ENCODE data around the gene MARK3. TPM values are rescaled to one million over a fixed set of nuclear protein-coding genes. Genes with fewer than 3 reads are reported as not detected.

MARK3 gene
- total RNA-seq, 4 donors from 2014 or later: 44.4 to 112 (median 67.5) TPM

GRCh38 chr14:103550451-103551337 lies 165.5 kb downstream of the MARK3 start:
- intact Hi-C loops (cut with DNase I): no loop called here
- no peak for TF ChIP-seq POLR2A (IDR thresholded peaks at IDR 0.05)
- TF ChIP-seq, protein P1, sequence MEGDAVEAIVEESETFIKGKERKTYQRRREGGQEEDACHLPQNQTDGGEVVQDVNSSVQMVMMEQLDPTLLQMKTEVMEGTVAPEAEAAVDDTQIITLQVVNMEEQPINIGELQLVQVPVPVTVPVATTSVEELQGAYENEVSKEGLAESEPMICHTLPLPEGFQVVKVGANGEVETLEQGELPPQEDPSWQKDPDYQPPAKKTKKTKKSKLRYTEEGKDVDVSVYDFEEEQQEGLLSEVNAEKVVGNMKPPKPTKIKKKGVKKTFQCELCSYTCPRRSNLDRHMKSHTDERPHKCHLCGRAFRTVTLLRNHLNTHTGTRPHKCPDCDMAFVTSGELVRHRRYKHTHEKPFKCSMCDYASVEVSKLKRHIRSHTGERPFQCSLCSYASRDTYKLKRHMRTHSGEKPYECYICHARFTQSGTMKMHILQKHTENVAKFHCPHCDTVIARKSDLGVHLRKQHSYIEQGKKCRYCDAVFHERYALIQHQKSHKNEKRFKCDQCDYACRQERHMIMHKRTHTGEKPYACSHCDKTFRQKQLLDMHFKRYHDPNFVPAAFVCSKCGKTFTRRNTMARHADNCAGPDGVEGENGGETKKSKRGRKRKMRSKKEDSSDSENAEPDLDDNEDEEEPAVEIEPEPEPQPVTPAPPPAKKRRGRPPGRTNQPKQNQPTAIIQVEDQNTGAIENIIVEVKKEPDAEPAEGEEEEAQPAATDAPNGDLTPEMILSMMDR (IDR thresholded peaks at IDR 0.05): no peak
- no peak for DNase-seq
- Histone ChIP-seq H3K4me3 (peak overlapping the region in 1 of 4 donors; percentile 8), H3K36me3 (no peaks in the 10 kb centered on the region), H3K4me1 (peaks cover 25 to 62% (median 37%) of the 10 kb centered on the region in 3 donors), H3K27ac (peak overlapping the region; percentile 72 to 95 (median 88)), H3K9me3 (no peaks in the 10 kb centered on the region), H3K27me3 (no peaks in the 10 kb centered on the region)
- 22 to 76% methylated on average over 1 to 11 of the region's 22 CpGs for WGBS, 2 donors

- no peaks in the 10 kb centered on the region for H3K27me3 ChIP-seq
- peak overlapping the region; percentile 72 to 95 (median 88) for H3K27ac ChIP-seq
- peak in 1 of 4 donors; percentile 25 for TF ChIP-seq POLR2A (IDR thresholded peaks at IDR 0.05)
- TF ChIP-seq, protein P1 (IDR thresholded peaks at IDR 0.05): no peak
- intact Hi-C loops (cut with DNase I): no loop called here
- peak overlapping the region in 1 of 4 donors; percentile 8 for H3K4me3 ChIP-seq
- no peak for DNase-seq
- no peaks in the 10 kb centered on the region for H3K9me3 ChIP-seq
- peaks cover 25 to 67% (median 37%) of the 10 kb centered on the region in 3 donors for H3K4me1 ChIP-seq
- H3K36me3 ChIP-seq: no peaks in the 10 kb centered on the region
- 75 to 83% methylated on average over 11 to 16 of the region's 17 CpGs for WGBS, 2 donors
Measured at GRCh38 chr14:103551338-103551762, 166.1 kb downstream of the MARK3 start.

- peaks cover 25 to 68% (median 39%) of the 10 kb centered on the region in 3 donors for H3K4me1 ChIP-seq
- H3K4me3 ChIP-seq: peak overlapping the region in 1 of 4 donors; percentile 8
- intact Hi-C loops (cut with DNase I): no loop called here
- DNase-seq: no peak
- no peaks in the 10 kb centered on the region for H3K36me3 ChIP-seq
- H3K27ac ChIP-seq: peak overlapping the region; percentile 72 to 95 (median 88)
- WGBS, 2 donors: 34 to 46% methylated on average over 8 of the region's 18 CpGs
- no peaks in the 10 kb centered on the region for H3K27me3 ChIP-seq
- TF ChIP-seq POLR2A (IDR thresholded peaks at IDR 0.05): no peak
- TF ChIP-seq, protein P1 (IDR thresholded peaks at IDR 0.05): no peak
- H3K9me3 ChIP-seq: no peaks in the 10 kb centered on the region
Measured at GRCh38 chr14:103552011-103552845, 167.0 kb downstream of the MARK3 start.

- 79 to 86% methylated on average over 11 of the region's 11 CpGs for WGBS, 2 donors
- intact Hi-C loops (cut with DNase I): no loop called here
- no peak for TF ChIP-seq POLR2A (IDR thresholded peaks at IDR 0.05)
- TF ChIP-seq, protein P1 (IDR thresholded peaks at IDR 0.05): no peak
Measured at GRCh38 chr14:103552846-103553210, 167.6 kb downstream of the MARK3 start.

More at GRCh38 chr14:103552846-103553210, 167.6 kb downstream of the MARK3 start:
- DNase-seq: no peak
- Histone ChIP-seq H3K9me3 (no peaks in the 10 kb centered on the region), H3K4me1 (peaks cover 25 to 74% (median 44%) of the 10 kb centered on the region in 3 donors), H3K27ac (peak overlapping the region; percentile 72 to 95 (median 88)), H3K27me3 (no peaks in the 10 kb centered on the region), H3K4me3 (no peak overlapping the region), H3K36me3 (peaks cover 0 to 3% (median 0%) of the 10 kb centered on the region in 3 donors)

Small RNA genes lying within 50 kb of the gene (small RNA-seq; reads per million reads assigned to genes)
- gene RNU7-160P (0 reads per million in 4 donors), gene SNORA28 (16.5 to 34.0 (median 28.5) reads per million in 4 donors)

Other genes with a start within 250 kb of the MARK3 start
- gene EIF5, start 51.2 kb upstream of the MARK3 start, total RNA-seq: 100 to 1,000 TPM; 157 to 273 (median 211) TPM
- 100 to 1,000 TPM in 1 of 4 donors, 10 to 100 TPM in 3; 27.2 to 204 (median 37.6) TPM for gene CKB, start 137.4 kb downstream of the MARK3 start, total RNA-seq
- gene TRMT61A, start 143.8 kb downstream of the MARK3 start, total RNA-seq: 10 to 100 TPM in 2 of 4 donors, 1 to 10 TPM in 2; 7.7 to 20.6 (median 9.9) TPM
- gene BAG5, start 177.2 kb downstream of the MARK3 start, total RNA-seq: 10 to 100 TPM; 24.8 to 32.4 (median 28.5) TPM
- 10 to 100 TPM; 18.2 to 28.7 (median 22.7) TPM for gene COA8, start 177.5 kb downstream of the MARK3 start, total RNA-seq
- 100 to 1,000 TPM; 101 to 285 (median 194) TPM for gene KLC1, start 243.8 kb downstream of the MARK3 start, total RNA-seq